HCT116 (cell line): Measurements from ENCODE around the gene HOXD8.

Source experiments
- CEBPB ChIP-seq: IDR thresholded peaks from 2 replicates; pipeline ENCODE4 v1.6.1; 2012; ENCODE audit warnings: low read depth
- ELF1 ChIP-seq: IDR thresholded peaks from 2 replicates; pipeline ENCODE4 v1.6.1; 2012; ENCODE audit warnings: low read depth, borderline replicate concordance
- EZH2 ChIP-seq: fragments of 200-600 bp; sonication (generic); IDR thresholded peaks from 2 replicates; pipeline ENCODE4 v1.6.1; 2017; ENCODE audit warnings: antibody characterized with exemption, mixed run types
- JUND ChIP-seq: IDR thresholded peaks from 2 replicates; pipeline ENCODE4 v1.6.1; 2012
- POLR2A ChIP-seq: IDR thresholded peaks from 2 replicates; pipeline ENCODE4 v1.7.0; 2011; ENCODE audit warnings: borderline replicate concordance; ENCODE audit not compliant: insufficient read depth, insufficient read length; ENCODE audit errors: extremely low read depth
- POLR2AphosphoS5 ChIP-seq: IDR thresholded peaks from 2 replicates; pipeline ENCODE4 v1.6.1; 2011; ENCODE audit warnings: mild to moderate bottlenecking, low read depth, low read length, moderate library complexity
- RAD21 ChIP-seq: IDR thresholded peaks from 2 replicates; pipeline ENCODE4 v1.6.1; 2012; ENCODE audit warnings: low read depth, mild to moderate bottlenecking
- SIN3A ChIP-seq: IDR thresholded peaks from 2 replicates; pipeline ENCODE4 v1.6.1; 2012; ENCODE audit warnings: low read depth
- SRF ChIP-seq: IDR thresholded peaks from 2 replicates; pipeline ENCODE4 v1.6.1; 2012; ENCODE audit warnings: low read depth
- TCF7L2 ChIP-seq: IDR thresholded peaks from 2 replicates; pipeline ENCODE4 v1.7.0; 2011; ENCODE audit warnings: borderline replicate concordance, inconsistent platforms; ENCODE audit not compliant: insufficient read depth, insufficient read length; ENCODE audit errors: extremely low read depth
- TF ChIP-seq, protein P1 (sequence below), 3 experiments: fragments of 200-600 bp in 1 of 3; sonication (generic) in 1 of 3; IDR thresholded peaks in 2 of 3; conservative IDR thresholded peaks in 1 of 3; 2 replicates each; pipeline ENCODE4 v1.5.1; 2012 to 2017; ENCODE audit warnings: low read depth in 2 of 3, low read length in 2 of 3, antibody characterized with exemption in 1 of 3, borderline replicate concordance in 1 of 3, control low read depth in 1 of 3, mild to moderate bottlenecking in 1 of 3, mixed read lengths in 1 of 3, mixed run types in 1 of 3, moderate library complexity in 1 of 3; ENCODE audit not compliant: insufficient read depth in 1 of 3
- TF ChIP-seq, protein P2 (sequence below): IDR thresholded peaks from 2 replicates; pipeline ENCODE4 v1.6.1; 2011; ENCODE audit warnings: mild to moderate bottlenecking, low read length, moderate library complexity; ENCODE audit not compliant: insufficient replicate concordance; ENCODE audit errors: extremely low read depth
- TF ChIP-seq, protein P3 (sequence below): IDR thresholded peaks from 2 replicates; pipeline ENCODE4 v1.6.1; 2012; ENCODE audit warnings: low read depth

DNA sequence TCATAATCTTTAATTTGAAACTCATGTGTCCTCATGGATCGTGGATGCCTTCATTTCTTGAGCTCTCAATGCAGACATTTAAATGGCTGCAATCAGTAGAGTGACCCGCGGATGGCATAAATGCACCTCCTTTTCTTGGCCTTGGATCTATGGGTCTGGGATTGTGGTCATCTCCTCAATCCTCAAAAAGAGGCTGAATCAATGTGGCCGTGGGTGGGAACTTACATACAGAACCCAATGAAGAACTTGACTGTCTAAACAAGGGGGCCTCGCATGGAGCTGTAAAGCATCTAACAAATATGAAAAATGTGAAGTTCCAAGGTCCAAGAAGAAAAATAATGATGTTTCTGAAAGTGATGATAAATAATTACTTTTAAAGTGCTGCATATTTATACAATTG is 34.1 kb upstream of the HOXD8 start:
- TF ChIP-seq, protein P1, sequence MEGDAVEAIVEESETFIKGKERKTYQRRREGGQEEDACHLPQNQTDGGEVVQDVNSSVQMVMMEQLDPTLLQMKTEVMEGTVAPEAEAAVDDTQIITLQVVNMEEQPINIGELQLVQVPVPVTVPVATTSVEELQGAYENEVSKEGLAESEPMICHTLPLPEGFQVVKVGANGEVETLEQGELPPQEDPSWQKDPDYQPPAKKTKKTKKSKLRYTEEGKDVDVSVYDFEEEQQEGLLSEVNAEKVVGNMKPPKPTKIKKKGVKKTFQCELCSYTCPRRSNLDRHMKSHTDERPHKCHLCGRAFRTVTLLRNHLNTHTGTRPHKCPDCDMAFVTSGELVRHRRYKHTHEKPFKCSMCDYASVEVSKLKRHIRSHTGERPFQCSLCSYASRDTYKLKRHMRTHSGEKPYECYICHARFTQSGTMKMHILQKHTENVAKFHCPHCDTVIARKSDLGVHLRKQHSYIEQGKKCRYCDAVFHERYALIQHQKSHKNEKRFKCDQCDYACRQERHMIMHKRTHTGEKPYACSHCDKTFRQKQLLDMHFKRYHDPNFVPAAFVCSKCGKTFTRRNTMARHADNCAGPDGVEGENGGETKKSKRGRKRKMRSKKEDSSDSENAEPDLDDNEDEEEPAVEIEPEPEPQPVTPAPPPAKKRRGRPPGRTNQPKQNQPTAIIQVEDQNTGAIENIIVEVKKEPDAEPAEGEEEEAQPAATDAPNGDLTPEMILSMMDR (IDR thresholded peaks at IDR 0.05 in 2 of 3, conservative IDR thresholded peaks at IDR 0.05 in 1 of 3; ENCODE audit: borderline replicate concordance in 1 of 3, insufficient read depth in 1 of 3, low read depth in 2 of 3, low read length in 2 of 3): no peak
- TF ChIP-seq EZH2: no peak
- TF ChIP-seq SIN3A: no peak
- TF ChIP-seq SRF: no peak
- TF ChIP-seq POLR2A: no peak
- TF ChIP-seq ELF1: no peak
- no peak for TF ChIP-seq POLR2AphosphoS5
- TF ChIP-seq RAD21: no peak
- TF ChIP-seq, protein P2, sequence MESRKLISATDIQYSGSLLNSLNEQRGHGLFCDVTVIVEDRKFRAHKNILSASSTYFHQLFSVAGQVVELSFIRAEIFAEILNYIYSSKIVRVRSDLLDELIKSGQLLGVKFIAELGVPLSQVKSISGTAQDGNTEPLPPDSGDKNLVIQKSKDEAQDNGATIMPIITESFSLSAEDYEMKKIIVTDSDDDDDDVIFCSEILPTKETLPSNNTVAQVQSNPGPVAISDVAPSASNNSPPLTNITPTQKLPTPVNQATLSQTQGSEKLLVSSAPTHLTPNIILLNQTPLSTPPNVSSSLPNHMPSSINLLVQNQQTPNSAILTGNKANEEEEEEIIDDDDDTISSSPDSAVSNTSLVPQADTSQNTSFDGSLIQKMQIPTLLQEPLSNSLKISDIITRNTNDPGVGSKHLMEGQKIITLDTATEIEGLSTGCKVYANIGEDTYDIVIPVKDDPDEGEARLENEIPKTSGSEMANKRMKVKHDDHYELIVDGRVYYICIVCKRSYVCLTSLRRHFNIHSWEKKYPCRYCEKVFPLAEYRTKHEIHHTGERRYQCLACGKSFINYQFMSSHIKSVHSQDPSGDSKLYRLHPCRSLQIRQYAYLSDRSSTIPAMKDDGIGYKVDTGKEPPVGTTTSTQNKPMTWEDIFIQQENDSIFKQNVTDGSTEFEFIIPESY: no peak
- no peak for TF ChIP-seq CEBPB
- no peak for TF ChIP-seq TCF7L2
- TF ChIP-seq, protein P3, sequence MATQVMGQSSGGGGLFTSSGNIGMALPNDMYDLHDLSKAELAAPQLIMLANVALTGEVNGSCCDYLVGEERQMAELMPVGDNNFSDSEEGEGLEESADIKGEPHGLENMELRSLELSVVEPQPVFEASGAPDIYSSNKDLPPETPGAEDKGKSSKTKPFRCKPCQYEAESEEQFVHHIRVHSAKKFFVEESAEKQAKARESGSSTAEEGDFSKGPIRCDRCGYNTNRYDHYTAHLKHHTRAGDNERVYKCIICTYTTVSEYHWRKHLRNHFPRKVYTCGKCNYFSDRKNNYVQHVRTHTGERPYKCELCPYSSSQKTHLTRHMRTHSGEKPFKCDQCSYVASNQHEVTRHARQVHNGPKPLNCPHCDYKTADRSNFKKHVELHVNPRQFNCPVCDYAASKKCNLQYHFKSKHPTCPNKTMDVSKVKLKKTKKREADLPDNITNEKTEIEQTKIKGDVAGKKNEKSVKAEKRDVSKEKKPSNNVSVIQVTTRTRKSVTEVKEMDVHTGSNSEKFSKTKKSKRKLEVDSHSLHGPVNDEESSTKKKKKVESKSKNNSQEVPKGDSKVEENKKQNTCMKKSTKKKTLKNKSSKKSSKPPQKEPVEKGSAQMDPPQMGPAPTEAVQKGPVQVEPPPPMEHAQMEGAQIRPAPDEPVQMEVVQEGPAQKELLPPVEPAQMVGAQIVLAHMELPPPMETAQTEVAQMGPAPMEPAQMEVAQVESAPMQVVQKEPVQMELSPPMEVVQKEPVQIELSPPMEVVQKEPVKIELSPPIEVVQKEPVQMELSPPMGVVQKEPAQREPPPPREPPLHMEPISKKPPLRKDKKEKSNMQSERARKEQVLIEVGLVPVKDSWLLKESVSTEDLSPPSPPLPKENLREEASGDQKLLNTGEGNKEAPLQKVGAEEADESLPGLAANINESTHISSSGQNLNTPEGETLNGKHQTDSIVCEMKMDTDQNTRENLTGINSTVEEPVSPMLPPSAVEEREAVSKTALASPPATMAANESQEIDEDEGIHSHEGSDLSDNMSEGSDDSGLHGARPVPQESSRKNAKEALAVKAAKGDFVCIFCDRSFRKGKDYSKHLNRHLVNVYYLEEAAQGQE: no peak
- no peak for TF ChIP-seq JUND
